Spleen (tissue), 11 donors: ENCODE data around the gene TPPP3. TPM values are rescaled to one million over a fixed set of nuclear protein-coding genes. Genes with fewer than 3 reads are reported as not detected.

Experiments
- DNase-seq: peaks from one replicate; pipeline ENCODE4 v3.0.0-alpha.2; 2020
- H3K27ac ChIP-seq, 8 donors: fragments of 200-600 bp; sonication (generic) in 7 of 8; 1 replicate in 4 of 8; 2 replicates in 4 of 8; pipeline versions ENCODE4 v1.5.0 to v1.8.0; 2016 to 2021; ENCODE audit warnings: inconsistent platforms in 4 of 8, mild to moderate bottlenecking in 4 of 8, moderate library complexity in 1 of 8
- H3K27me3 ChIP-seq, 7 donors: fragments of 200-600 bp; sonication (generic) in 6 of 7; replicated peaks in 1 of 7; 1 replicate in 4 of 7; 2 replicates in 3 of 7; pipeline versions ENCODE4 v1.5.0 to v1.8.0; 2016 to 2021; ENCODE audit warnings: inconsistent platforms in 3 of 7, mild to moderate bottlenecking in 1 of 7
- H3K36me3 ChIP-seq, 6 donors: fragments of 200-600 bp; sonication (generic) in 5 of 6; 1 replicate in 4 of 6; 2 replicates in 2 of 6; pipeline versions ENCODE4 v1.5.0 to v1.8.0; 2016 to 2021; ENCODE audit warnings: inconsistent platforms in 2 of 6
- H3K4me1 ChIP-seq, 6 donors: fragments of 200-600 bp; sonication (generic) in 5 of 6; 1 replicate in 3 of 6; 2 replicates in 3 of 6; pipeline versions ENCODE4 v1.5.0 to v1.8.0; 2016 to 2021; ENCODE audit warnings: inconsistent platforms in 3 of 6
- H3K4me3 ChIP-seq, 8 donors: fragments of 200-600 bp; sonication (generic) in 7 of 8; 1 replicate in 4 of 8; 2 replicates in 4 of 8; pipeline versions ENCODE4 v1.5.0 to v1.8.0; 2016 to 2021; ENCODE audit warnings: inconsistent platforms in 4 of 8, mild to moderate bottlenecking in 4 of 8, moderate library complexity in 2 of 8
- H3K9me3 ChIP-seq, 8 donors: fragments of 200-600 bp; sonication (generic) in 7 of 8; 1 replicate in 4 of 8; 2 replicates in 4 of 8; pipeline versions ENCODE4 v1.5.0 to v1.8.0; 2016 to 2021; ENCODE audit warnings: inconsistent platforms in 4 of 8
- CTCF ChIP-seq, 11 experiments: fragments of 200-600 bp in 7 of 11; fragments of 450-650 bp in 4 of 11; sonication (generic) in 4 of 11; IDR thresholded peaks in 8 of 11; conservative IDR thresholded peaks in 3 of 11; 1 replicate in 7 of 11; 2 replicates in 4 of 11; pipeline versions ENCODE4 v1.4.0 to v1.8.0; 2016 to 2021; ENCODE audit warnings: antibody characterized with exemption in 11 of 11, inconsistent platforms in 4 of 11, mild to moderate bottlenecking in 1 of 11
- POLR2A ChIP-seq, 3 donors: fragments of 450-650 bp; IDR thresholded peaks; one replicate each; pipeline ENCODE4 v1.5.1; 2017; ENCODE audit warnings: antibody characterized with exemption in 3 of 3, mild to moderate bottlenecking in 1 of 3
- POLR2AphosphoS5 ChIP-seq, 3 donors: sonication (generic); formaldehyde crosslinking; IDR thresholded peaks; one replicate each; pipeline ENCODE4 v1.5.1; 2017; ENCODE audit warnings: antibody characterized with exemption in 3 of 3
- WGBS, 5 donors: extraction: QIAGEN DNeasy Blood & Tissue Kit in 3 of 5; methylation state at CpG; one replicate each; pipeline versions ENCODE4 v1.1.5 to v1.1.7; 2013 to 2018; 5-methylcytosine and 5-hydroxymethylcytosine counted together
- intact Hi-C: fragments of 100-400 bp; cut with DNase I; formaldehyde crosslinking; loops from one replicate; pipeline ENCODE4 v1.15.0; 2023; ENCODE audit warnings: low total_unique reads
- polyA plus RNA-seq, 3 donors: library from polyadenylated mRNA; stranded (reverse); fragments of 200-250 nt; gene quantifications; one replicate each; pipeline ENCODE4 v1.2.1, GENCODE V29; 2013
- total RNA-seq, 7 donors: library from RNA; depleted of rRNA in 3 of 7; stranded (reverse); fragments of >200 nt in 3 of 7; fragmentation: NEBNext Ultra II Directional in 4 of 7; extraction: Animal tissue kit (Norgen Biotek cat#: 25700) in 4 of 7; gene quantifications; one replicate each; pipeline versions ENCODE4 v1.1.0 to v1.2.1, GENCODE V29; 2016 to 2021
- donor health status: healthy with polysubstance abuse.
- donor health status: DM: no; HTN: no; CAD: no; lungs with moderate emphysema.
- donor health status: DM: no; HTN: no; CAD: no.
- donor health status: Bipolar disorder and iron deficiency.
- donor health status: healthy.
- donor health status: DM: no; HTN: no; CAD: no.
- donor health status: DM: yes; HTN: yes; CAD: no.

TPPP3 gene
- total and polyA plus RNA-seq, 10 donors = 2.5 to 13.9 (median 8.6) TPM

- WGBS, 5 donors = 81 to 93% (median 85%) methylated on average over 5 to 7 of the region's 7 CpGs
- H3K27ac ChIP-seq = peak overlapping the region in 2 of 8 donors; percentile 13 to 36
Measured at GRCh38 chr16:67407176-67407787, 14.0 kb upstream of the TPPP3 start.

DNA sequence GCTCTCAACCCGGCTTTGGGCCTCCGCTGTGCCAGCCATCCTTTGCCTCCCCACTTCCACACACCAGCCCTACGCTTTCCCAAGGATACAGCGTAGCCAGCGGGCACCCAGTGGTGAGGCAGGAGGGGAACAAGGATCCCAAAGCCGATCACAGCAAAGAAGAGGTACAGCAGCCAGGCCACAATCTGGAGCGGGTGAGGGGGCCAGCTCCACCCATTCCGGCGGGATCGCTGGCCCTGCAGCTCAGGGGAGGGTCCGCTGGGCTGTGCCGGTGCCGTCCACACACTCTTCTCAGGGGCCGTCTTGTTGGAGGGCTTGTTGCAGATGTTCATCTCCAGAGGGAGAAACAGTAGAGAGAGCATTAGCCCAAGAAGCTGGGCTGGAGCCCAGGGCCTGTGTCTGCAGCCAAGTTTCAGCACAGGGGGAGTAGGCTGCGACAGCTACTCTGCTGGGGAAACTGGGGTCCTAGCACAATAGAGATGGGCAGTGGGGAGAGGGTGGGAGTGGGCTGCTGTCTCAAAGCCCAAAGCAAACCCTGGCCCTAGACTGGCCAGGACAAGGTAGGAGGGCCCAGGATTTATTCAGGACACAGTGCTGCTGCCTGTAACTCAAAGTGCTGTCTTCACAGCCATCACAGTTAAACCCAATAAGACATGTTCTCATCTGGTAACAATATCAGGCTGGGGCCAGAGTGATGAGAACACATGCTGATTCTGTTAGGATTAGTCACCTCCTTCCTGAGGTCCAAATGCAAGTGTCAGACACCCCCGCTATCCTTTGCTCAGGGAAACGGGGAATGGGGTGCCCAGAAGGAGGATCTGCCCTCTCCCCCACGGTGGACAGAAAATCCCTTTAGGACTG, 13.0 kb upstream of the TPPP3 start:
- Histone ChIP-seq H3K9me3 (no peaks in the 10 kb centered on the region), H3K27me3 (no peaks in the 10 kb centered on the region), H3K27ac (peak overlapping the region in 4 of 8 donors; percentile 3 to 36 (median 14)), H3K4me3 (no peak overlapping the region), H3K4me1 (peaks cover 0 to 21% (median 9%) of the 10 kb centered on the region in 6 donors), H3K36me3 (no peaks in the 10 kb centered on the region)
- no peak for DNase-seq
- 65 to 94% (median 88%) methylated on average over 16 to 18 of the region's 18 CpGs for WGBS, 5 donors
- intact Hi-C loops = loop anchor here (10.0 kb wide), 1 partner anchor 142 kb away; no protein-coding TSS in a partner anchor
- TF ChIP-seq POLR2AphosphoS5 (IDR thresholded peaks at IDR 0.05) (no peak), POLR2A (IDR thresholded peaks at IDR 0.05) (no peak)

More at GRCh38 chr16:67407176-67407787, 14.0 kb upstream of the TPPP3 start:
- no peak for DNase-seq
- TF ChIP-seq CTCF (IDR thresholded peaks at IDR 0.05 in 8 of 11, conservative IDR thresholded peaks at IDR 0.05 in 3 of 11) (no peak), POLR2A (IDR thresholded peaks at IDR 0.05) (no peak), POLR2AphosphoS5 (IDR thresholded peaks at IDR 0.05) (no peak)
- intact Hi-C loops = loop anchor here (10.0 kb wide), 1 partner anchor 142 kb away; no protein-coding TSS in a partner anchor
- Histone ChIP-seq H3K4me3 (no peak overlapping the region), H3K4me1 (peaks cover 0 to 27% (median 10%) of the 10 kb centered on the region in 6 donors), H3K9me3 (no peaks in the 10 kb centered on the region), H3K36me3 (no peaks in the 10 kb centered on the region), H3K27me3 (no peaks in the 10 kb centered on the region)

DNA sequence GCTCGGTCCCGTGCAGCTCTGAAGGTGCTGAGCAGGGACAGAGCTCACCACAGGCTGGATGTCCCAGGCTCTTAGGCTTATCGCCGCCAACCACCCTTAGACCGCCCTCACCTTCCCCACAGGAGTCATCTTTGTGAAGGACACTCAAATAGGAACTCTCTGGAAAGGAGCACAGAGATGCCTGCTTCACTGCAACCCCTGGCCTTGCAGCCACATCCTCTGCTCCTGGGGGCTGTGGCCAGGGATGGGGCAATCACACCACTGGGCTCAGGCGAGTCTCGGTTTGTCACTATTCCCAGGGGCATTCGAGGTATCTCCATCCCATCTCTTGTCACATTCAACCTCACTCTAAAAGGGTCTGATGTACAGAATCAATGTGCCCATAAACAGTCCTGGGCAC, 12.0 kb upstream of the TPPP3 start:
- no peaks in the 10 kb centered on the region for H3K27me3 ChIP-seq
- H3K27ac ChIP-seq = no peak overlapping the region
- H3K4me1 ChIP-seq = peaks cover 0 to 21% (median 8%) of the 10 kb centered on the region in 6 donors
- no peaks in the 10 kb centered on the region for H3K9me3 ChIP-seq
- no peak for DNase-seq
- intact Hi-C loops = loop anchor here (10.0 kb wide), 1 partner anchor 141 kb away; no protein-coding TSS in a partner anchor
- WGBS, 5 donors = 77 to 86% (median 79%) methylated on average over 7 to 8 of the region's 8 CpGs
- no peak for TF ChIP-seq CTCF (IDR thresholded peaks at IDR 0.05 in 8 of 11, conservative IDR thresholded peaks at IDR 0.05 in 3 of 11)
- no peak for TF ChIP-seq POLR2AphosphoS5 (IDR thresholded peaks at IDR 0.05)
- TF ChIP-seq POLR2A (IDR thresholded peaks at IDR 0.05) = no peak
- no peak overlapping the region for H3K4me3 ChIP-seq
- no peaks in the 10 kb centered on the region for H3K36me3 ChIP-seq

DNA sequence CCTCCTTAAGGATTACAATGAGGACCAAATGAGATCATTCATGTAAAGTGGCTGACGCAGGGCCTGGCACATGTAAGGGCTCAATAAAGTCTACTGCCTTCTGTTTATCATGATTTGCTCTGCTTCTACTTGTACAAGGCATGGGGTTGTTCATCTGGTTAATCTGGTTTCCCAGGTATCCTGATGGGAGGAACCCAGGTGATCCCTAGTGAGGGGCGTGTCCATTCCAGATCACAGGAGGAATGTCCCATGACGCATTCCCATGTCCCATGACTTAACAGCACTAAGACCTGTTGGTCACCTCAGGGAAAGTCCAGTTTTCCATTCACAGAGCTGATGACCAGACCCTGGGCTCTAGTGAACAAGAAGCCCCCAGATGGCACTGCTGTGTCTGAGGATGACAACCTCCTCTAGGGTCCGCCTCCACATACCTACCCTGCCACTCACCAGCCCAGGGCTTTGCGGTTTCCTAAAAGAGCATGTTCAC, 11.5 kb upstream of the TPPP3 start:
- Histone ChIP-seq H3K36me3 (no peaks in the 10 kb centered on the region), H3K9me3 (no peaks in the 10 kb centered on the region), H3K4me3 (no peak overlapping the region), H3K27ac (peak overlapping the region in 1 of 8 donors; percentile 28), H3K4me1 (peaks cover 0 to 23% (median 9%) of the 10 kb centered on the region in 6 donors), H3K27me3 (peaks cover 0 to 5% (median 0%) of the 10 kb centered on the region in 7 donors)
- TF ChIP-seq POLR2A (IDR thresholded peaks at IDR 0.05) (no peak), CTCF (IDR thresholded peaks at IDR 0.05 in 8 of 11, conservative IDR thresholded peaks at IDR 0.05 in 3 of 11) (no peak), POLR2AphosphoS5 (IDR thresholded peaks at IDR 0.05) (no peak)
- intact Hi-C loops = loop anchor here (10.0 kb wide), 1 partner anchor 140 kb away; no protein-coding TSS in a partner anchor
- 83 to 94% (median 93%) methylated on average over 4 to 5 of the region's 5 CpGs for WGBS, 5 donors
- no peak for DNase-seq
